ENCODE measurements around the gene CCNB2.

- no peak for TF ChIP-seq CTCF (IDR thresholded peaks at IDR 0.05)
- no peak for TF ChIP-seq POLR2A (IDR thresholded peaks at IDR 0.05; ENCODE audit: low read depth)
These were observed 45.8 kb upstream of the CCNB2 start for GRCh38 chr15:59059076-59059597.

All from esophagus muscularis mucosa (tissue), 3 donors.